Measurements from ENCODE around the gene HNRNPD. TPM values are rescaled to one million over a fixed set of nuclear protein-coding genes. Genes with fewer than 3 reads are reported as not detected.
"Not testable (repeated sequence)": the region's sequence is repeated elsewhere in the genome, so short reads cannot be mapped to it uniquely, and the experiment has no call there.

The HNRNPD gene
- total and polyA plus RNA-seq, 2 experiments from 2014 or later: 245 to 768 TPM

DNA sequence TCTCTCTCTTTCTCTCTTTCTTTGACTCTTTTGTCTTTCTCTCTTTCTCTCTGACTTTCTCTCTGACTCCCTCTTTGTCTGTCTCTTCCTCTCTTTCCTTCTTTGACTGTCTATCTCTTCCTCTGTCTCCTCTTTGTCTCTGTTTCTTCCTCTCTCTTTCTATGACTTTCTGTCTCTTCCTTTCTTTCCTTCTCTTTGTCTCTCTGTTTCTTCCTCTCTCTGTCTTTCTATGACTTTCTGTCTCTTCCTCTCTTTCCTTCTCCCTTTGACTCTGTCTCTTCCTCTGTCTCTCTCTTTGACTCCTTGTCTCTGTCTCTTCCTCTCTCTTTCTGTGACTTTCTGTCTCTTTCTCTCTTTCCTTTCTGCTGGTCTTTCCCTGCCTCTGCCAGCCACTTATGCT is 38.7 kb downstream of the HNRNPD start (continued):
- TF ChIP-seq, protein P1, sequence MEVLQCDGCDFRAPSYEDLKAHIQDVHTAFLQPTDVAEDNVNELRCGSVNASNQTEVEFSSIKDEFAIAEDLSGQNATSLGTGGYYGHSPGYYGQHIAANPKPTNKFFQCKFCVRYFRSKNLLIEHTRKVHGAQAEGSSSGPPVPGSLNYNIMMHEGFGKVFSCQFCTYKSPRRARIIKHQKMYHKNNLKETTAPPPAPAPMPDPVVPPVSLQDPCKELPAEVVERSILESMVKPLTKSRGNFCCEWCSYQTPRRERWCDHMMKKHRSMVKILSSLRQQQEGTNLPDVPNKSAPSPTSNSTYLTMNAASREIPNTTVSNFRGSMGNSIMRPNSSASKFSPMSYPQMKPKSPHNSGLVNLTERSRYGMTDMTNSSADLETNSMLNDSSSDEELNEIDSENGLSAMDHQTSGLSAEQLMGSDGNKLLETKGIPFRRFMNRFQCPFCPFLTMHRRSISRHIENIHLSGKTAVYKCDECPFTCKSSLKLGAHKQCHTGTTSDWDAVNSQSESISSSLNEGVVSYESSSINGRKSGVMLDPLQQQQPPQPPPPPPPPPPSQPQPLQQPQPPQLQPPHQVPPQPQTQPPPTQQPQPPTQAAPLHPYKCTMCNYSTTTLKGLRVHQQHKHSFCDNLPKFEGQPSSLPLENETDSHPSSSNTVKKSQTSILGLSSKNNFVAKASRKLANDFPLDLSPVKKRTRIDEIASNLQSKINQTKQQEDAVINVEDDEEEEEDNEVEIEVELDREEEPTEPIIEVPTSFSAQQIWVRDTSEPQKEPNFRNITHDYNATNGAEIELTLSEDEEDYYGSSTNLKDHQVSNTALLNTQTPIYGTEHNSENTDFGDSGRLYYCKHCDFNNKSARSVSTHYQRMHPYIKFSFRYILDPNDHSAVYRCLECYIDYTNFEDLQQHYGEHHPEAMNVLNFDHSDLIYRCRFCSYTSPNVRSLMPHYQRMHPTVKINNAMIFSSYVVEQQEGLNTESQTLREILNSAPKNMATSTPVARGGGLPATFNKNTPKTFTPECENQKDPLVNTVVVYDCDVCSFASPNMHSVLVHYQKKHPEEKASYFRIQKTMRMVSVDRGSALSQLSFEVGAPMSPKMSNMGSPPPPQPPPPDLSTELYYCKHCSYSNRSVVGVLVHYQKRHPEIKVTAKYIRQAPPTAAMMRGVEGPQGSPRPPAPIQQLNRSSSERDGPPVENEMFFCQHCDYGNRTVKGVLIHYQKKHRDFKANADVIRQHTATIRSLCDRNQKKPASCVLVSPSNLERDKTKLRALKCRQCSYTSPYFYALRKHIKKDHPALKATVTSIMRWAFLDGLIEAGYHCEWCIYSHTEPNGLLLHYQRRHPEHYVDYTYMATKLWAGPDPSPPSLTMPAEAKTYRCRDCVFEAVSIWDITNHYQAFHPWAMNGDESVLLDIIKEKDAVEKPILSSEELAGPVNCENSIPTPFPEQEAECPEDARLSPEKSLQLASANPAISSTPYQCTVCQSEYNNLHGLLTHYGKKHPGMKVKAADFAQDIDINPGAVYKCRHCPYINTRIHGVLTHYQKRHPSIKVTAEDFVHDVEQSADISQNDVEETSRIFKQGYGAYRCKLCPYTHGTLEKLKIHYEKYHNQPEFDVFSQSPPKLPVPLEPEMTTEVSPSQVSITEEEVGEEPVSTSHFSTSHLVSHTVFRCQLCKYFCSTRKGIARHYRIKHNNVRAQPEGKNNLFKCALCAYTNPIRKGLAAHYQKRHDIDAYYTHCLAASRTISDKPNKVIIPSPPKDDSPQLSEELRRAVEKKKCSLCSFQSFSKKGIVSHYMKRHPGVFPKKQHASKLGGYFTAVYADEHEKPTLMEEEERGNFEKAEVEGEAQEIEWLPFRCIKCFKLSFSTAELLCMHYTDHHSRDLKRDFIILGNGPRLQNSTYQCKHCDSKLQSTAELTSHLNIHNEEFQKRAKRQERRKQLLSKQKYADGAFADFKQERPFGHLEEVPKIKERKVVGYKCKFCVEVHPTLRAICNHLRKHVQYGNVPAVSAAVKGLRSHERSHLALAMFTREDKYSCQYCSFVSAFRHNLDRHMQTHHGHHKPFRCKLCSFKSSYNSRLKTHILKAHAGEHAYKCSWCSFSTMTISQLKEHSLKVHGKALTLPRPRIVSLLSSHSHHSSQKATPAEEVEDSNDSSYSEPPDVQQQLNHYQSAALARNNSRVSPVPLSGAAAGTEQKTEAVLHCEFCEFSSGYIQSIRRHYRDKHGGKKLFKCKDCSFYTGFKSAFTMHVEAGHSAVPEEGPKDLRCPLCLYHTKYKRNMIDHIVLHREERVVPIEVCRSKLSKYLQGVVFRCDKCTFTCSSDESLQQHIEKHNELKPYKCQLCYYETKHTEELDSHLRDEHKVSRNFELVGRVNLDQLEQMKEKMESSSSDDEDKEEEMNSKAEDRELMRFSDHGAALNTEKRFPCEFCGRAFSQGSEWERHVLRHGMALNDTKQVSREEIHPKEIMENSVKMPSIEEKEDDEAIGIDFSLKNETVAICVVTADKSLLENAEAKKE (CRISPR knock-in tag; IDR thresholded peaks at IDR 0.05): no peak
- no peak for TF ChIP-seq NANOG (IDR thresholded peaks at IDR 0.05; ENCODE audit: borderline replicate concordance)
- TF ChIP-seq, protein P2, sequence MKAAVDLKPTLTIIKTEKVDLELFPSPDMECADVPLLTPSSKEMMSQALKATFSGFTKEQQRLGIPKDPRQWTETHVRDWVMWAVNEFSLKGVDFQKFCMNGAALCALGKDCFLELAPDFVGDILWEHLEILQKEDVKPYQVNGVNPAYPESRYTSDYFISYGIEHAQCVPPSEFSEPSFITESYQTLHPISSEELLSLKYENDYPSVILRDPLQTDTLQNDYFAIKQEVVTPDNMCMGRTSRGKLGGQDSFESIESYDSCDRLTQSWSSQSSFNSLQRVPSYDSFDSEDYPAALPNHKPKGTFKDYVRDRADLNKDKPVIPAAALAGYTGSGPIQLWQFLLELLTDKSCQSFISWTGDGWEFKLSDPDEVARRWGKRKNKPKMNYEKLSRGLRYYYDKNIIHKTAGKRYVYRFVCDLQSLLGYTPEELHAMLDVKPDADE (IDR thresholded peaks at IDR 0.05): no peak

DNA sequence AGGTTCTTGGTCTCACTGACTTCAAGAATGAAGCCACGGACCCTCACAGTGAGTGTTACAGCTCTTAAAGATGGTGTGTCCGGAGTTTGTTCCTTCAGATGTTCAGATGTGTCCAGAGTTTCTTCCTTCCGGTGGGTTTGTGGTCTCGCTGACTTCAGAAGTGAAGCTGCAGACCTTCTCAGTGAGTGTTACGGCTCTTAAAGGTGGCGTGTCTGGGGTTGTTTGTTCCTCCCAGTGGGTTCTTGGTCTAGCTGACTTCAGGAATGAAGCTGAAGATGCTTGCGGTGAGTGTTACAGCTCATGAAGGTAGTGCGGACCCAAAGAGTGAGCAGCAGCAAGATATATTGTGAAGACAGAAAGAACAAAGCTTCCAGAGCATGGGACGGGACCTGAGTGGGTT is 40.1 kb downstream of the HNRNPD start:
- H3F3A ChIP-seq (replicated peaks; ENCODE audit: low read depth); H4K20me1 ChIP-seq (replicated peaks; ENCODE audit: insufficient read depth); H3K36me3 ChIP-seq (ENCODE audit: insufficient read depth); H3K4me3 ChIP-seq; H3K4me3 Mint-ChIP-seq; H3K27me3 ChIP-seq (ENCODE audit: insufficient read depth); DNase-seq (ENCODE audit: low spot score); H3K79me2 ChIP-seq (replicated peaks; ENCODE audit: insufficient read depth); H3K4me1 Mint-ChIP-seq; H3K4me1 ChIP-seq (ENCODE audit: insufficient read depth); H3K36me3 Mint-ChIP-seq (ENCODE audit: low read depth); H3K9me2 ChIP-seq (ENCODE audit: insufficient read depth); H3K27ac Mint-ChIP-seq; H3K4me2 ChIP-seq; H3K27me3 Mint-ChIP-seq (ENCODE audit: insufficient read depth, low read depth, poor library complexity); H3K27ac ChIP-seq (ENCODE audit: low read depth); ATAC-seq; H2AFZ ChIP-seq: not testable (repeated sequence)
- H3K9me3 Mint-ChIP-seq: peaks cover 18% of the 10 kb centered on the region

DNA sequence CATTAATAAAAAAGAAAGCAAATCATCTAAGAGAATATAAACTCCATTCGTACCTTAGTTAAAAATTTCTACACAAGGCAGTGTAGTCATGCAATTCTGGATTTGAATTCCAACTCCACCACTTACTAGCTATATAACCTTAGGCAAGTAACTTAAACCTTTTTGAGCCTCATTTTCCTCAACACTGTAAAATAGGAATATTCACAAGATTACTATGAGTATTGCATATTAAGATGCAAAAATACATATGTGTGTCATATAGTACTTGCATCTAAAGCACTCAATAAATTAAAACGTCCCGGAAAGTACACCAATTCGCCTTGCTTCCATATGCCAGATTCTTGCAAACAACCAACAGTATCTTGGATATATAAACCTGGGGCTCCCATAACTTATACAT is 42.0 kb downstream of the HNRNPD start:
- no peaks in the 10 kb centered on the region for H3K27me3 Mint-ChIP-seq (ENCODE audit: insufficient read depth, low read depth, poor library complexity)
- no peak overlapping the region for H3K4me3 Mint-ChIP-seq
- Histone ChIP-seq H3K4me2 (no peak overlapping the region), H3K27ac (ENCODE audit: low read depth) (no peak overlapping the region), H3K9me2 (ENCODE audit: insufficient read depth) (no peaks in the 10 kb centered on the region; the same call in 1 of the 2 replicates), H3K36me3 (ENCODE audit: insufficient read depth) (no peaks in the 10 kb centered on the region), H3K4me1 (ENCODE audit: insufficient read depth) (no peaks in the 10 kb centered on the region), H2AFZ (no peak overlapping the region), H3K4me3 (no peak overlapping the region), H4K20me1 (replicated peaks; ENCODE audit: insufficient read depth) (no peaks in the 10 kb centered on the region), H3K27me3 (ENCODE audit: insufficient read depth) (no peaks in the 10 kb centered on the region), H3K79me2 (replicated peaks; ENCODE audit: insufficient read depth) (no peaks in the 10 kb centered on the region), H3F3A (replicated peaks; ENCODE audit: low read depth) (no peaks in the 10 kb centered on the region)
- H3K36me3 Mint-ChIP-seq (ENCODE audit: low read depth): peaks cover 7% of the 10 kb centered on the region; the same call in 2 of the 3 replicates
- H3K4me1 Mint-ChIP-seq: no peaks in the 10 kb centered on the region
- peaks cover 18% of the 10 kb centered on the region for H3K9me3 Mint-ChIP-seq
- no peak for DNase-seq (ENCODE audit: low spot score)
- no peak overlapping the region for H3K27ac Mint-ChIP-seq
- ATAC-seq: no peak
- no peak for TF ChIP-seq JUNB (IDR thresholded peaks at IDR 0.05; ENCODE audit: unreplicated experiment)
- TF ChIP-seq EZH2 (IDR thresholded peaks at IDR 0.05; ENCODE audit: low read depth, unreplicated experiment): no peak
- TF ChIP-seq EZH2phosphoT487 (IDR thresholded peaks at IDR 0.05; ENCODE audit: unreplicated experiment): no peak

All from GM23338 (cell line).